Keratinocyte (primary cell): ENCODE data around the gene KCNS3. TPM values are rescaled to one million over a fixed set of nuclear protein-coding genes. Genes with fewer than 3 reads are reported as not detected.
"Not testable (repeated sequence)": the region's sequence is repeated elsewhere in the genome, so short reads cannot be mapped to it uniquely, and the experiment has no call there.

Experiments
- DNase-seq: peaks from one replicate; pipeline ENCODE4 v3.0.0-alpha.2; 2011; ENCODE audit warnings: low read depth, missing footprints, low spot score
- FAIRE-seq: peaks from 2 replicates; lab custom pipeline; 2011; peaks lifted over from hg19 to GRCh38; lab: Jason Lieb, UNC
- H2AFZ ChIP-seq: 2 replicates; pipeline ENCODE4 v1.6.0; 2012; ENCODE audit warnings: low read length, control low read depth, inconsistent platforms; ENCODE audit not compliant: control insufficient read depth
- H3K27ac ChIP-seq: 2 replicates; pipeline ENCODE4 v1.5.1; 2011; ENCODE audit warnings: low read length; ENCODE audit not compliant: control insufficient read depth, insufficient read depth
- H3K27me3 ChIP-seq: 3 replicates; pipeline ENCODE4 v1.6.0; 2011; ENCODE audit warnings: low read length; ENCODE audit not compliant: control insufficient read depth, insufficient read depth; ENCODE audit errors: extremely low read depth
- H3K36me3 ChIP-seq, 2 experiments: 2 replicates in 1 of 2; 3 replicates in 1 of 2; pipeline ENCODE4 v1.5.1; 2011; ENCODE audit warnings: low read length in 2 of 2, mild to moderate bottlenecking in 1 of 2; ENCODE audit not compliant: control insufficient read depth in 2 of 2, insufficient read depth in 2 of 2; ENCODE audit errors: extremely low read depth in 1 of 2
- H3K4me1 ChIP-seq: 3 replicates; pipeline ENCODE4 v1.5.1; 2011; ENCODE audit warnings: low read length; ENCODE audit not compliant: control insufficient read depth, insufficient read depth; ENCODE audit errors: extremely low read depth
- H3K4me2 ChIP-seq: 3 replicates; pipeline ENCODE4 v1.6.0; 2011; ENCODE audit warnings: low read depth, low read length; ENCODE audit not compliant: control insufficient read depth, insufficient read depth; ENCODE audit errors: extremely low read depth
- H3K4me3 ChIP-seq, 3 experiments: fragments of 200-600 bp in 1 of 3; sonication (generic) in 1 of 3; 2 replicates in 2 of 3; 3 replicates in 1 of 3; pipeline ENCODE4 v1.5.1; 2011 to 2016; ENCODE audit warnings: low read length in 3 of 3, mild to moderate bottlenecking in 3 of 3, control low read depth in 2 of 3, inconsistent platforms in 1 of 3, low read depth in 1 of 3, mixed read lengths in 1 of 3, mixed run types in 1 of 3, moderate library complexity in 1 of 3; ENCODE audit not compliant: control insufficient read depth in 2 of 3, insufficient read depth in 2 of 3; ENCODE audit errors: extremely low read depth in 1 of 3
- H3K79me2 ChIP-seq: 2 replicates; pipeline ENCODE4 v1.6.0; 2012; ENCODE audit warnings: low read length; ENCODE audit not compliant: control insufficient read depth, insufficient read depth
- H3K9ac ChIP-seq: 3 replicates; pipeline ENCODE4 v1.6.0; 2011; ENCODE audit warnings: low read length; ENCODE audit not compliant: control insufficient read depth, insufficient read depth; ENCODE audit errors: extremely low read depth
- H3K9me1 ChIP-seq: 3 replicates; pipeline ENCODE4 v1.6.0; 2011; ENCODE audit warnings: low read length; ENCODE audit not compliant: control insufficient read depth, insufficient read depth; ENCODE audit errors: extremely low read depth
- H3K9me3 ChIP-seq: 2 replicates; pipeline ENCODE4 v1.5.1; 2012; ENCODE audit warnings: low read depth, low read length; ENCODE audit not compliant: control insufficient read depth
- H4K20me1 ChIP-seq: 3 replicates; pipeline ENCODE4 v1.6.0; 2011; ENCODE audit warnings: low read length; ENCODE audit not compliant: control insufficient read depth, insufficient read depth; ENCODE audit errors: extremely low read depth
- CTCF ChIP-seq, 3 experiments: IDR thresholded peaks in 1 of 3; conservative IDR thresholded peaks in 1 of 3; optimal IDR thresholded peaks in 1 of 3; 2 replicates in 2 of 3; 3 replicates in 1 of 3; pipeline versions ENCODE3 to v1.5.1; 2011; ENCODE audit warnings: low read length in 3 of 3, mild to moderate bottlenecking in 3 of 3, moderate library complexity in 2 of 3, control low read depth in 1 of 3, inconsistent platforms in 1 of 3; ENCODE audit not compliant: insufficient read depth in 2 of 3; ENCODE audit errors: extremely low read depth in 1 of 3
- EZH2 ChIP-seq: IDR thresholded peaks from one replicate; pipeline ENCODE4 v1.6.1; 2012; ENCODE audit warnings: inconsistent platforms, mild to moderate bottlenecking, low read length, moderate library complexity
- dilution Hi-C: fragments of 300-500 bp; cut with MboI; formaldehyde crosslinking; loops from one replicate; pipeline ENCODE4 v1.7.0; 2020; ENCODE audit warnings: low sequenced_read_pairs; ENCODE audit not compliant: extremely low pct_ligation_motif_present
- polyA plus RNA-seq, 5 experiments: library from polyadenylated mRNA; depleted of rRNA in 3 of 5; stranded (reverse) in 3 of 5; stranded (forward) in 1 of 5; unstranded in 1 of 5; fragments of >200 nt; gene quantifications; 1 replicate in 1 of 5; 2 replicates in 3 of 5; 3 replicates in 1 of 5; pipeline versions ENCODE4 v1.2.1 to v1.2.3, GENCODE V29; 2011 to 2012; ENCODE audit warnings: missing spikeins in 2 of 5, low read depth in 1 of 5, low replicate concordance in 1 of 5

Gene KCNS3
- polyA plus RNA-seq, 1 donor (not counting 4 experiments of a cell fraction or from before 2014, with no cell fraction given): 7.3 TPM

- DNase-seq (no peak), FAIRE-seq (no peak)
- Histone ChIP-seq H3K27me3 (peaks cover 4% of the 10 kb centered on the region), H2AFZ (no peak overlapping the region), H3K9me3 (no peaks in the 10 kb centered on the region), H3K79me2 (no peaks in the 10 kb centered on the region), H3K27ac (no peak overlapping the region), H4K20me1 (no peaks in the 10 kb centered on the region), H3K4me2 (no peak overlapping the region), H3K36me3 (no peaks in the 10 kb centered on the region), H3K9ac (no peak overlapping the region), H3K4me1 (no peaks in the 10 kb centered on the region), H3K4me3 (no peak overlapping the region), H3K9me1 (no peaks in the 10 kb centered on the region)
- no peak for TF ChIP-seq EZH2
- TF ChIP-seq CTCF (optimal IDR thresholded peaks at IDR 0.05 in 1 of 3, IDR thresholded peaks at IDR 0.05 in 1 of 3, conservative IDR thresholded peaks at IDR 0.05 in 1 of 3; ENCODE audit: extremely low read depth in 1 of 3, insufficient read depth in 2 of 3, low read length in 3 of 3): no peak
- dilution Hi-C loops: no loop called here
Measured at GRCh38 chr2:17961789-17962188, 83.3 kb downstream of the KCNS3 start.

- no peaks in the 10 kb centered on the region for H3K79me2 ChIP-seq
- H2AFZ ChIP-seq: peak overlapping the region; percentile 16
- H3K9me3 ChIP-seq: no peaks in the 10 kb centered on the region
- H3K4me3 ChIP-seq: no peak overlapping the region
- no peaks in the 10 kb centered on the region for H3K9me1 ChIP-seq
- H3K4me2 ChIP-seq: no peak overlapping the region
- H4K20me1 ChIP-seq: no peaks in the 10 kb centered on the region
- TF ChIP-seq CTCF (optimal IDR thresholded peaks at IDR 0.05 in 1 of 3, IDR thresholded peaks at IDR 0.05 in 1 of 3, conservative IDR thresholded peaks at IDR 0.05 in 1 of 3; ENCODE audit: extremely low read depth in 1 of 3, insufficient read depth in 2 of 3, low read length in 3 of 3) (no peak), EZH2 (no peak)
- H3K36me3 ChIP-seq: no peaks in the 10 kb centered on the region
- H3K9ac ChIP-seq: no peak overlapping the region
- FAIRE-seq: peak; percentile 36
- dilution Hi-C loops: no loop called here
- DNase-seq: no peak
- no peak overlapping the region for H3K27ac ChIP-seq
- H3K4me1 ChIP-seq: no peaks in the 10 kb centered on the region
- H3K27me3 ChIP-seq: no peaks in the 10 kb centered on the region
Measured at GRCh38 chr2:17962876-17963275, 84.4 kb downstream of the KCNS3 start.

GRCh38 chr2:17963571-17963970 is 85.1 kb downstream of the KCNS3 start:
- H2AFZ ChIP-seq, H3K9me3 ChIP-seq, H3K27ac ChIP-seq, H3K36me3 ChIP-seq, DNase-seq, H3K79me2 ChIP-seq, H3K27me3 ChIP-seq, H3K4me1 ChIP-seq, H3K4me3 ChIP-seq, H4K20me1 ChIP-seq, H3K9me1 ChIP-seq, H3K4me2 ChIP-seq, H3K9ac ChIP-seq, FAIRE-seq, dilution Hi-C loops: not testable (repeated sequence)
